GM12872 (cell line): ENCODE results near the gene ARHGAP45.
A peak's percentile ranks its signal among the peaks of the same experiment; 100 is the strongest.

Experiments
- CTCF ChIP-seq: IDR thresholded peaks from 3 replicates; pipeline ENCODE4 v1.5.1; 2011; ENCODE audit warnings: low read depth, mild to moderate bottlenecking, low read length, moderate library complexity; ENCODE audit not compliant: insufficient read depth

Gene ARHGAP45

GRCh38 chr19:1062387-1063029, 4.5 kb upstream of the ARHGAP45 start:
- no peak for TF ChIP-seq CTCF

- TF ChIP-seq CTCF, result no peak
Observed at GRCh38 chr19:1063030-1063908, 3.7 kb upstream of the ARHGAP45 start.

- TF ChIP-seq CTCF, result no peak
Observed at GRCh38 chr19:1063909-1064660, 2.9 kb upstream of the ARHGAP45 start.

GRCh38 chr19:1064661-1065605, 2.0 kb upstream of the ARHGAP45 start:
- TF ChIP-seq CTCF, result peak; percentile 89

- TF ChIP-seq CTCF, result no peak
Observed at GRCh38 chr19:1065606-1066109, 1.3 kb upstream of the ARHGAP45 start.

GRCh38 chr19:1066251-1066747, 668 bp upstream of the ARHGAP45 start:
- no peak for TF ChIP-seq CTCF
